GM19467 (cell line): ENCODE data around the gene STYK1.
"Not testable (repeated sequence)": the region's sequence is repeated elsewhere in the genome, so short reads cannot be mapped to it uniquely, and the experiment has no call there.

Source experiments
- ATAC-seq: cut with Tn5 transposase; IDR thresholded peaks from one replicate; pipeline ENCODE4 v1.9.1; 2021; ENCODE audit warnings: mild to moderate bottlenecking, moderate library complexity; ENCODE audit not compliant: unreplicated experiment

STYK1 gene

DNA sequence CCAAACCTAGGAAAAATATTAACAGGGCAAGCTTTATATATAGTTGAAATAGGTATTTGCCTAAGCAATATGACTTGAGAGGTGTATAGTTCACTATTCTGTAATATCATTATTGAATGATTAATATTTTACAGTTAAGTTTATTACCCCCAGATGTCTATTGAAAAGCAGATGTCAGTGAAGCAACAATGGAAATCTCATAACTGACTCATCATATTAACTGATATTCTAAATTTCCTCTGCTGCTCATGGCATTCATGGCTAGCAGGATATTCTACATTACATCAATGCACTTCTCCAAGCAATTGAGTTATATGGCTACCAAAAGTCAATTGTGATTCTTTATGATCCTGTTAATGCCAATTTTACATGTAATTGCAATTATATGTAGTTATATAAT is 50.7 kb downstream of the STYK1 start:
- ATAC-seq = no peak

GRCh38 chr12:10621278-10621677 is 52.6 kb downstream of the STYK1 start:
- no peak for ATAC-seq

DNA sequence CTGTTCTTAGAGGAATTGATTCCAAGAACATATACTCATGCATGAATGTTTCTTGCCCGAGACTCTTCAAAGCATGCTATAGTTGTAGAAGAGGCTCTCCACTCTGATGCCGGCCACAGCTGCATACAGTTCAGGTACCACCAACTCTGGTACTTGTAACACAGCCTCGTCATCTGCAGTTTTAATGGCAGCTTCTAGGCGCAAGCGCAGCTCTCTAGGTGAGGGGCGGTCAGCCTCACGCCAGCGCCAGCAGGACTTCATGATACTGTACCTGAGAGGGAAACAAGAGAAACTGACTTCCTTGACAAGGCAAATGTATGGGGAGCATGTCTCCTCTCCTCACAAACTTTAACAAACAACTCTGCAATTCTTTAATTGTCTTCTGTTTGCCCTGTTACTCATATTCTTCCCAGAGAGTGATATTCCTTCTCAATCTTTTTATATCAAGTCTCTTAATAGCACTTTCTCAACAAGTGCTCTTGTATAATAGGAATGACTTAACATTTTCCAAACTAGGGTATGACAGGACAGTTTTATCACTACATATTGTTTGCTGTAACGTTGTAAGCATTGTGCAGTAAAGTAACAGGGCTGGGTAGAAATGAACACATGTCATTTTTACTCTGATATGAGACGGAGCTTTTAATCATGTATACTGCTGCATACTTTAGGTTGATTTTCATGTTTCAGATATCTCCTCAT is 53.6 kb downstream of the STYK1 start:
- ATAC-seq = no peak

DNA sequence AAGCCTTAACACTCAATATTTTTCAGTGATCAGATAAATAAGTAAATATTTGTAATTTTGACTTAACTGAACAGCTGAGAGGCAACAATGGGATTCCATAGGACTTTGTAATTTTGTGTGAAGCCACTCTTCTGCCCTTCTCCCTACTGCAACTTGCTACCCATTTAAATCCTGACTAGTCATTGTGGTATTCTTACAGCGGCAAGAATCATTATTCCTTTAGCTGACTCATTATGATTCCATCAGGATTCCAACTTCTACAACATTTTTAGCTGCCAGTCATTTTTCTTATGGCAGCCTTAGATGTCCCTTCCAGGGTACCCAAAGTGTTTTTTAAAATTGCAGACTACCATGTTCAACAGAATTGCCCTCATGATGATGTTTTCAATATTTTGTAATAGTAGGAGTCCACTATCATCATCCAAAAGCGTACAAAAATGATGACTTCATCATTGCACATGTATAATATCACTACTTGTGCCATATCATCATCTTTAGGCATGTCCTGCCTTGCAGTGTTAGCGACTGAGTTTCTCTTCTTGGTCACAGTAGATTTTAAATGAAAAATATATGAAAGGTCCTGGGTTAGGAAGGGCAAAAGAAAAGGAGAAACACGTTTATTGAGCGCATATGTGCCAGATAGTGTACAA is 55.4 kb downstream of the STYK1 start:
- ATAC-seq = no peak

GRCh38 chr12:10617863-10618262 is 56.0 kb downstream of the STYK1 start:
- no peak for ATAC-seq

DNA sequence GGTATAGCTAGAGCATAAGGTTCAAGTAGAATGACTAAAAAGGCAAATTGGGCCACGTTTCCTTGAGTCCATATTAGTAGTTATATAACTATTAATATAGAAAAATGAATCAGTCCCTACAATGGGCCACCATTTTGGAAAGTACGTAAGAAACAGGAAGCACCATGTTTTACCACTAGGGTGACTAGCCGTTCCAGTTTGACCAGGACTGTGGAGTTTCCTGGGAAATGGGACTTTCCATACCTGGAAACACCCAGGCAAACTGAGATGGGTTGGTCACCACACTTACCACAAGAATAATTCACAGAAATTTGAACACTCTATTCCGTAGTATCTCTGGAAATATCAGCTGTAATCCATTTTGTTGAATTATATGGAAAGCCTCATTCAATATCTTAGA is 58.3 kb downstream of the STYK1 start:
- ATAC-seq = no peak

- no peak for ATAC-seq
These were observed 59.8 kb downstream of the STYK1 start for GRCh38 chr12:10614056-10614370.

- ATAC-seq = peak; percentile 95
These were observed 60.4 kb downstream of the STYK1 start, which contains the start of gene MAGOHB for GRCh38 chr12:10613349-10614055. MAGOHB (minus strand) TSS chr12:10613609; CDS start chr12:10613532, 77 bp downstream.

DNA sequence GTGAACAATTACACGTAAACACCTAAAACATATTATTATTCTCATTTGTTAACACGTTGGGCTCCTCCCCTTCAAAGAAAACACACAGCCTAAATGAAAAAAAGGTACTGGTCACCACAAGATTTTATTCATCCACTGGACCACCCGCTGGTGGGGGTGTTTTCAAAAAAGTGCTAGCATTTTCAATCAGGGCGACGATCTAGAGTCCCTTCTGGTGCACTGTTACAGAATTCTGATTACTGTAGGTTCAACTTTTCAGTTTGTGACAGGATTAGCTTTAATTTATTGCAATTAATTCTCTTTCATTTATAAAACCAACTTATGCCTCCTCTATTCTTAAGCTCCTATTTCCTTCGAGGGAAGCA is 60.9 kb downstream of the STYK1 start:
- peak; percentile 22 for ATAC-seq

GRCh38 chr12:10612110-10612509 is 61.7 kb downstream of the STYK1 start:
- ATAC-seq = no peak

- not testable (repeated sequence) for ATAC-seq
These were observed 62.6 kb downstream of the STYK1 start for GRCh38 chr12:10611258-10611657.

DNA sequence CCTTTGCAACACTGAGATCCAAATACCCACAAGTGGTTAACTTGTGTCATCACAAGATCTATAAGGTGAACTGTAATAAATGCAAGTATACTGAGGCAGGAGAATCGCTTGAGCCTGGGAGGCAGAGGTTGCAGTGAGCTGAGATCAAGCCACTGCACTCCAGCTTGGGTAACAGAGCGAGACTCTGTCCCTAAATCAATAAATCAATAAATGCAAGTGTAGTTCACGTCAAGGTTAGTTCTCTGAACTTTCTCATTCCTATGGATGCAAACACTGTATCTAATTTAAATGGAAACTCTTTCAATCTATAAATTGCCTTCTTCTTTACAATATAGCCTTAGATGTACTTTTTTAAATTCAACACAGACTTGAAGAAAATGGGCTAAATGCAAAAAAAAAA is 63.7 kb downstream of the STYK1 start:
- no peak for ATAC-seq

DNA sequence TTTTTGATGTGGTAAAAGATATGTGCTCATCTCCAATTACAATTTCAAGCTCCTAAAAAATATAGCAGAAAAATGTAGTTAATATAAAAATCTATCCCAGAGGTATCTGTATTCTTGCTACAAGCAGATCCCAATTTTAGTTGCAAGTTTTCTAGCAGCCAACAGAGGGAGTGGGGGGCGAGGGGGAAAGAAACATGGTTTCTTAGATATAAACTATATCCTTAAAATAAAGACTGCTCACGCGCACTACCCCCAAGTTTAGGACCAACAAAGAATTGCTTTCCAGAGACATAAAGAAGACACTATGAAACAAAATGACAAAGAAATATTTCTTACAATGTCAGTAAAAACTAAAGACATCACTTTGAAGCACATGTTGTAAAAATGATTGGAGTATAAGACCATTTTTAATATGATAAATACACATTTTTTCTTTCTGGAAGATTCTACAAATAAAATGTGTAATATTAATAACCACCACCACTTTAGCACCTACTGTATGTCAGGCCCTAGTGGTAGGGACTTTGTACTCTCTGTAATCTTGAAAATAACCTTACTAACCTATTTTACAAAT is 65.9 kb downstream of the STYK1 start:
- no peak for ATAC-seq

DNA sequence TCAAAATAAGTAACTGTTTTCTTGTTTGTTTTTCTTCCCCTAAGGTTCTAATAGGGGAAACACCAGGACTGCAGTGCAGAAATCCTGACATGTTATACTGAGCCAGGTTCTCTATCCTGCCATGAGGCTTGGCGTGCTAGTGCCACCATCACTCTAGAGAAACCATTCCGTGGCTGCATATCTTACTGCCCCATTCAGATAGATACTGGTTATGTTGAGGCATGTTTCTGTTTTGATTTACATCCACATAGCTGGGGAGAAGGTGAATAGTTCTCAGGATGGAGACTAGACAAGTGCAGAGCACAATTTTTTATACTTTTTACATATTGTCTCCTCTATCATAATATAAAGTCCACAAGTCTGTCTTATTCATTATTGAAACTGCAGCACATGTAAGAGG is 72.0 kb downstream of the STYK1 start:
- no peak for ATAC-seq

GRCh38 chr12:10600988-10601387 is 72.9 kb downstream of the STYK1 start:
- ATAC-seq = no peak

DNA sequence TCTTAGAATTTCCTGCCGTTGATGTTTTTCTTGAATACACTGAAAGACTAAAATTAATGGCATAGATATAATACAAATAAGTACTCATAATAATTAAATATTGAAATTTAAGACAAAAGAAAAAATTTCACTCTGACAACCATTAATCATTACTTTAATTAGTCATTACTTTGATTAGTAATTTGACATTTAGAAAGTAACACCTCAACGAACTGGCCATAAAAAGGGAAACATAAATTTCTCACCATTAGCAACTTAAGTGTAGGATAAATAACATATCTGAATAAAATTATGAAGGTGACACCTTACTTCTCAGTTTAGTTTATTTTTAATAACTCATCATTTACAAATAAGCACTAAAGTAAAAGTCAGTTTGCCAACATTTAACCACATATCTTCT is 78.0 kb downstream of the STYK1 start:
- ATAC-seq = no peak

GRCh38 chr12:10590966-10591365 is 82.9 kb downstream of the STYK1 start:
- no peak for ATAC-seq

DNA sequence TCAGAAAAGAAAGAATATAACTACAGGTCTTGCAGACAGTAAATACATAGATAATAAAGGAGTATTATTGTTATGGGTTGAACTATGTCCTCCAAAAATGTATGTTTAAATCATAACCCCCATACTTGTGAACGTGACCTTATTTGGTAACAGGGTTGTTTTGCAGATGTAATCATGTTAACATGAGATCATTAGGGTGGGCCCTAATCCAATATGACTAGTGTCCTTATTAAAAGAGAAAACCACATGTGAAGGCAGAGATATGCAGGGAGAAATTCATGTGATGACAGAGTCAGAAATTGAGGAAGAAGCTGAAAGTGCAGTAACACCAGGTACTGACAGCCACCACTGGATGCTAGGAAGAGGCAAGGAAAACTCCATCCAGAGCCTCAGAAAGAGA is 89.4 kb downstream of the STYK1 start:
- no peak for ATAC-seq

DNA sequence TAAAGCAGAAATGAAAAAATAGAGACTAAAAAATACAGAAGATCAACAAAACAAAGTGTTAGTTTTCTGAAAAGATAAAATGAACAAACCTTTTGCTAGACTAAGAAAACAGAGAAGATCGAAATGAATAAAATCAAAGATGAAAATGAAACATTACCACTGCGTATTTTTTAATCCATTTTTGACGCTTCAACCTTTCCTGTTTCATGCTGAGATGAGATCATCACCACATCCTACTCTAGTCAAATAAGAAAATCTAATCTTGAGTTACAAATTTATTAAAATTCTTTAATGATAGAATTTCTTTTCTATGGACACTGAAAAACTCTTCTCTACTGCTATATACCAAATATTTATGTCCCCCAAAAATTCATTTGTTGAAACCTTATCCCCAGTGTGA is 91.1 kb downstream of the STYK1 start:
- ATAC-seq = no peak

DNA sequence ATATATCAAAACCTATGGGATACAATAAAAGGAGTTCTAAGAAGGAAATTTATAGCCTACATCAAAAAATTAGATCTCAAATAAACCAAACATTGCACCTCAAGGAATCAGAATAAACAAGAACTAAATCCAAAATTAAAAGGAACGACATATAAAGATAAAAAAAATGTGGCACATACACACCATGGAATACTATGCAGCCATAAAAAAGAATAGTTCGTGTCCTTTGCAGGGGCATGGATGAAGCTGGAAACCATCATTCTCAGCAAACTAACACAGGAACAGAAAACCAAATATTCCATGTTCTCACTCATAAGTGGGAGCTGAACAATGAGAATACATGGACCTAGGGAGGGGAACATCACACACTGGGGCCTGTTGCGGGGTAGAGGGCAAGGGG is 91.7 kb downstream of the STYK1 start:
- ATAC-seq = not testable (repeated sequence)

GRCh38 chr12:10574307-10574706 is 99.5 kb downstream of the STYK1 start:
- ATAC-seq = no peak

DNA sequence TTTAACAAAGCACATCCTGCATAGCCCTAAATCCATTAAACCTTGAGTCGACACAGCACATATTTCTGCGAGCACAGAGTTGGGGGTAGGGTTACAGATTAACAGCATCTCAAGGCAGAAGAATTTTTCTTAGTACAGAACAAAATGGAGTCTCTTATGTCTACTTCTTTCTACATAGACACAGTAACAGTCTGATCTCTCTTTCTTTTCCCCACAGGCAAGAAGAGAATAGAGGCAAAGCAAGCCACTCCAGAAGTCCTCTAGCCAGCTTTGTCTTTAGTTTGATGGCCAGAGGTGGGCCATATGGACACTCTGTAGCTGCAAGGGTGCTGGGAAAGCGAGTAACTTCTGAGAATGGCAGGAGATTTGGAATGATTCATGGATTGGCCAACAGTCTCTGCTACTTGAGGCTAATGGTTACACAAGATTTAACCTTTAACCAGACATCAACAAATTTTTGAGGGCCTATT is 101.8 kb downstream of the STYK1 start:
- ATAC-seq = not testable (repeated sequence)
